DND-41 (cell line): ENCODE results near the gene NAGLU.
"Not testable (repeated sequence)": the region's sequence is repeated elsewhere in the genome, so short reads cannot be mapped to it uniquely, and the experiment has no call there.

Experiments
- ATAC-seq: fragments of 200-7000 bp; cut with Tn5 transposase; 3 replicates; pipeline ENCODE4 v1.9.1; 2021; ENCODE audit warnings: low read depth; ENCODE audit not compliant: insufficient read depth
- DNase-seq: peaks from one replicate; pipeline ENCODE4 v3.0.0-alpha.2; 2020
- H2AFZ ChIP-seq: 2 replicates; pipeline ENCODE4 v1.6.0; 2012; ENCODE audit warnings: low read depth, low read length
- H3K27ac ChIP-seq: 2 replicates; pipeline ENCODE4 v1.5.1; 2012; ENCODE audit warnings: low read length, inconsistent platforms
- H3K27me3 ChIP-seq: fragments of 200-600 bp; sonication (generic); 2 replicates; pipeline ENCODE4 v1.6.0; 2012; ENCODE audit warnings: low read length, mild to moderate bottlenecking, inconsistent platforms; ENCODE audit not compliant: insufficient read depth, poor library complexity
- H3K36me3 ChIP-seq: 2 replicates; pipeline ENCODE4 v1.5.1; 2012; ENCODE audit warnings: low read length, inconsistent platforms; ENCODE audit not compliant: insufficient read depth
- H3K4me1 ChIP-seq: 2 replicates; pipeline ENCODE4 v1.5.1; 2012; ENCODE audit warnings: mild to moderate bottlenecking, low read length; ENCODE audit not compliant: insufficient read depth
- H3K4me2 ChIP-seq: 2 replicates; pipeline ENCODE4 v1.6.0; 2012; ENCODE audit warnings: mild to moderate bottlenecking, moderate library complexity, low read length, inconsistent platforms; ENCODE audit not compliant: insufficient read depth
- H3K4me3 ChIP-seq, 2 experiments: fragments of 200-600 bp in 1 of 2; shearing (Covaris generic) in 1 of 2; 2 replicates each; pipeline ENCODE4 v1.5.1; 2012 to 2016; ENCODE audit warnings: inconsistent platforms in 2 of 2, low read length in 2 of 2, mild to moderate bottlenecking in 2 of 2, low read depth in 1 of 2, moderate library complexity in 1 of 2
- H3K79me2 ChIP-seq: 2 replicates; pipeline ENCODE4 v1.6.0; 2012; ENCODE audit warnings: low read length, inconsistent platforms; ENCODE audit not compliant: insufficient read depth
- H3K9ac ChIP-seq: 2 replicates; pipeline ENCODE4 v1.6.0; 2012; ENCODE audit warnings: low read depth, mild to moderate bottlenecking, inconsistent platforms, low read length, moderate library complexity
- H3K9me3 ChIP-seq: 2 replicates; pipeline ENCODE4 v1.5.1; 2012; ENCODE audit warnings: low read length, moderate library complexity, mild to moderate bottlenecking, inconsistent platforms; ENCODE audit not compliant: insufficient read depth, severe bottlenecking
- H4K20me1 ChIP-seq: 2 replicates; pipeline ENCODE4 v1.6.0; 2012; ENCODE audit warnings: low read length; ENCODE audit not compliant: insufficient read depth
- EZH2 ChIP-seq: IDR thresholded peaks from 3 replicates; pipeline ENCODE4 v1.6.1; 2012; ENCODE audit warnings: borderline replicate concordance, low read depth, mild to moderate bottlenecking, moderate library complexity, low read length, inconsistent platforms; ENCODE audit not compliant: severe bottlenecking
- TF ChIP-seq, protein P1 (sequence below): IDR thresholded peaks from 2 replicates; pipeline ENCODE4 v1.5.1; 2012; ENCODE audit warnings: borderline replicate concordance, low read length, moderate library complexity, mild to moderate bottlenecking; ENCODE audit not compliant: poor library complexity, severe bottlenecking; ENCODE audit errors: extremely low read depth

Gene NAGLU

DNA sequence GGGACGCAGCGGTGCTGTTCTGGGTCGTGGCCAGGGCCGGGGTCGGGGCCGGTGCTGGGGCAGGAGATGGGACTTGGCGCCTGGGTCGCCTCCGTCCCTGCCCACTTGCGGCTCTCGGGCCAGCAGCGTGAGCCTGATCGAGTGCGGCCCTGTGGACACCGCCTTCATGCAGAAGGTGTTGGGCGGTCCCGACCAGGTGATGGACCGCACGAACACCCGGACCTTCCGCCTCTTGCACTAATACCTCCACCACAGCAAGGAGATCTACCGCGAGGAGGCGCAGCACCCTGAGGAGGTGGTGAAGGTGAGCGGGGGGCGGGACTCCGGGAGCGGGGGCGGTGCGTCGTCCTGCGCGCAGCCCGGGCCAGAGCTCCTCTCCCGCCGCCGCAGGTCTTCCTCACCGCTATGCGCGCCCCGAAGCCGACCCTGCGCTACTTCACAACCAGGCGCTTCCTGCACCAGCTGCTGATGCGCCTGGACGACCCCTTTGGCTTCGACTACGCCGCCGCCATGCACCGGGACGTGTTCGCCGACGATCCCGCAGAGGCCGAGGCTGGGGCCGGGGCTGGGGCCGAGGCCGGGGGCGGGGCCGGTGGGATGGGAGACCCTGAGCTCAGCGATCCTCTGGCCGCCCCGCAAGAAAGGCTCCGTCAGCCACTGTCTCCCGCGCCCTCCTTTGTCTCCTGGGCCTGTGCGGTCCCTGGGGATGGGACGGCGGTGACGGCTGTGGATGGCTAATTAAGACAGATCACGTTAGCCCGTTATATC, 12.2 kb downstream of the NAGLU start:
- Histone ChIP-seq H3K4me2 (no peak overlapping the region), H3K9me3 (no peaks in the 10 kb centered on the region), H3K79me2 (peaks cover 9% of the 10 kb centered on the region), H3K9ac (no peak overlapping the region), H3K36me3 (peaks cover 14% of the 10 kb centered on the region), H3K4me3 (no peak overlapping the region), H3K27me3 (no peaks in the 10 kb centered on the region), H2AFZ (no peak overlapping the region), H3K4me1 (peaks cover 6% of the 10 kb centered on the region), H3K27ac (no peak overlapping the region), H4K20me1 (0 out of 2 replicates have a peak, but pooled peaks cover 2% of the 10 kb centered on the region)
- no peak for TF ChIP-seq EZH2
- TF ChIP-seq, protein P1, sequence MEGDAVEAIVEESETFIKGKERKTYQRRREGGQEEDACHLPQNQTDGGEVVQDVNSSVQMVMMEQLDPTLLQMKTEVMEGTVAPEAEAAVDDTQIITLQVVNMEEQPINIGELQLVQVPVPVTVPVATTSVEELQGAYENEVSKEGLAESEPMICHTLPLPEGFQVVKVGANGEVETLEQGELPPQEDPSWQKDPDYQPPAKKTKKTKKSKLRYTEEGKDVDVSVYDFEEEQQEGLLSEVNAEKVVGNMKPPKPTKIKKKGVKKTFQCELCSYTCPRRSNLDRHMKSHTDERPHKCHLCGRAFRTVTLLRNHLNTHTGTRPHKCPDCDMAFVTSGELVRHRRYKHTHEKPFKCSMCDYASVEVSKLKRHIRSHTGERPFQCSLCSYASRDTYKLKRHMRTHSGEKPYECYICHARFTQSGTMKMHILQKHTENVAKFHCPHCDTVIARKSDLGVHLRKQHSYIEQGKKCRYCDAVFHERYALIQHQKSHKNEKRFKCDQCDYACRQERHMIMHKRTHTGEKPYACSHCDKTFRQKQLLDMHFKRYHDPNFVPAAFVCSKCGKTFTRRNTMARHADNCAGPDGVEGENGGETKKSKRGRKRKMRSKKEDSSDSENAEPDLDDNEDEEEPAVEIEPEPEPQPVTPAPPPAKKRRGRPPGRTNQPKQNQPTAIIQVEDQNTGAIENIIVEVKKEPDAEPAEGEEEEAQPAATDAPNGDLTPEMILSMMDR, result no peak
- DNase-seq (no peak), ATAC-seq (no peak)

DNA sequence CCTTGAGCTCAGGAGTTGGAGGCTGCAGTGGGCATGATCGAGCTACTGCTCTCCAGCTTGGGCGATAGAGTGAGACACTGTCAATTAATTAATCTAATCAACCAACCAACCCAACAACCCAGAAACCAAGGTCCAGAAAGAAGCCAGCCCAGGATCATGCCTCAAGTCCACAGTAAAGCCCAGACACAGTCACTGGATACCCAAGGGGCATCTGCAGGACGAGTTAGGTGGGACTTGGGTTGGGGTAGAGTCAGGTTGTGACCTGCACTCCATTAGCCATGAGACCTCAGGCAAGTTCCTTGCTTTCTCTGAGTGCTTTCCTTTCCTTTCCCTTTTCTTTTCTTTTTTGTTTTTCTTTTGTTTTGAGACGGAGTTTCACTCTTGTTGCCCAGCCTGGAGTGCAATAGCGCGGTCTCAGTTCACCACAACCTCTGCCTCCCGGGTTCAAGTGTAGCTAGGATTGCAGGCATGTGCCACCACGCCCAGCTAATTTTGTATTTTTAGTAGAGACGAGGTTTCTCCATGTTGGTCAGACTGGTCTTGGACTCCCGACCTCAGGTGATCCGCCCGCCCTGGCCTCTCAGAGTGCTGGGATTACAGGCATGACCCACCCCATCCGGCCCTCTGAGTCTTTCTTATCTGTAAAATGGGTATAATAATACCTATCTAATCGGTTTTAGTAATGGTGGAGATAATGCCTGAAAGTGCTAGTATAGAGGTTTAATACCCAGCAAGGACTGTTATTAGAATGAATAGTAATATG, 13.1 kb downstream of the NAGLU start:
- H3K9ac ChIP-seq, result no peak overlapping the region
- no peak for ATAC-seq

DNA sequence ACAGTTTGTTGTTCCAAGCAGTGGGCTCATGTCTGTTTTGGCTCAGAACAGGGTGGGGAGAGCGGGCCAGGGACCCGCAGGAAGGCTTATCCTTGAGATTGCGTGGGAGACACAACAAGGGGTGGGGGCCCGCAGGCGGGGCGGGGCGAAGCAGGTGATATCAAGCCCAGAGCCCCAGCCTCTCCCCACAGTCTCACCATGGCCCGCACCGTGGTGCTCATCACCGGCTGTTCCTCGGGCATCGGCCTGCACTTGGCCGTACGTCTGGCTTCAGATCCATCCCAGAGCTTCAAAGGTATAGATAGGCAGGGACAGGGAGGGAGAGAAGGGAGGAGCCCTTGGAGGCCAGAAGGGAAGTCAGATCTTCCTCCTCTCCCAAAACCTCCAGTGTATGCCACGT, 16.7 kb downstream of the NAGLU start, which contains the start of gene HSD17B1:
Gene HSD17B1 (plus strand): TSS at position 188 of the 400 bp plus-strand sequence. CDS start 11 bp downstream, at position 199.
- Histone ChIP-seq H3K4me3 (peak within 1 kb of the TSS in 1 of 2 experiments; percentile 88; a peak in 3 of 4 replicates), H3K4me1 (peaks cover 25% of the 10 kb centered on the region), H3K4me2 (peak within 1 kb of the TSS; percentile 83), H3K9ac (peak within 1 kb of the TSS; percentile 90), H3K79me2 (peaks cover 31% of the 10 kb centered on the region), H3K27ac (peak within 1 kb of the TSS; percentile 85; the same call in 1 of the 2 replicates)
- H3K36me3 ChIP-seq, DNase-seq, H3K9me3 ChIP-seq, ATAC-seq, H2AFZ ChIP-seq, H4K20me1 ChIP-seq, H3K27me3 ChIP-seq: not testable (repeated sequence)

More for the DNA sequence above, 13.1 kb downstream of the NAGLU start:
- Histone ChIP-seq H4K20me1 (0 out of 2 replicates have a peak, but pooled peaks cover 3% of the 10 kb centered on the region), H3K79me2 (peaks cover 17% of the 10 kb centered on the region), H3K9me3 (no peaks in the 10 kb centered on the region), H3K4me1 (peaks cover 15% of the 10 kb centered on the region), H3K4me2 (no peak overlapping the region), H3K27me3 (no peaks in the 10 kb centered on the region), H2AFZ (no peak overlapping the region), H3K27ac (no peak overlapping the region), H3K4me3 (no peak overlapping the region), H3K36me3 (peaks cover 9% of the 10 kb centered on the region)
- no peak for TF ChIP-seq EZH2
- TF ChIP-seq, protein P1, result no peak
- DNase-seq, result no peak
